Upper lobe of left lung (tissue), 6 donors: ENCODE data around the gene ARHGEF37. TPM values are rescaled to one million over a fixed set of nuclear protein-coding genes. Genes with fewer than 3 reads are reported as not detected.

Experiments used
- ATAC-seq, 2 donors: fragments of 200-7000 bp; cut with Tn5 transposase; one replicate each; pipeline ENCODE4 v1.9.1; 2022; ENCODE audit warnings: mild to moderate bottlenecking in 2 of 2, moderate library complexity in 2 of 2; ENCODE audit not compliant: low FRiP score in 2 of 2
- DNase-seq, 2 donors: peaks; one replicate each; pipeline ENCODE4 v3.0.0-alpha.2; 2019 to 2020
- H3K27ac ChIP-seq, 4 donors: fragments of 200-600 bp; sonication (generic); one replicate each; pipeline ENCODE4 v1.5.1; 2016 to 2019
- H3K27me3 ChIP-seq, 4 donors: fragments of 200-600 bp; sonication (generic); one replicate each; pipeline ENCODE4 v1.5.1; 2017 to 2019
- H3K36me3 ChIP-seq, 4 donors: fragments of 200-600 bp; sonication (generic); one replicate each; pipeline ENCODE4 v1.5.1; 2016 to 2019
- H3K4me1 ChIP-seq, 4 donors: fragments of 200-600 bp; sonication (generic); one replicate each; pipeline ENCODE4 v1.5.1; 2018 to 2019
- H3K4me3 ChIP-seq, 4 donors: fragments of 200-600 bp; sonication (generic); one replicate each; pipeline ENCODE4 v1.5.1; 2017 to 2019; ENCODE audit warnings: mild to moderate bottlenecking in 2 of 4, moderate library complexity in 1 of 4
- H3K9me3 ChIP-seq, 4 donors: fragments of 200-600 bp; sonication (generic); one replicate each; pipeline ENCODE4 v1.5.1; 2018 to 2019
- CTCF ChIP-seq, 6 experiments: fragments of 450-650 bp in 4 of 6; fragments of 200-600 bp in 2 of 6; sonication (generic) in 2 of 6; IDR thresholded peaks; one replicate each; pipeline ENCODE4 v1.5.1; 2016 to 2019; ENCODE audit warnings: antibody characterized with exemption in 6 of 6
- EP300 ChIP-seq, 4 donors: sonication (generic); formaldehyde crosslinking; IDR thresholded peaks; one replicate each; pipeline ENCODE4 v1.5.1; 2017; ENCODE audit warnings: antibody characterized with exemption in 4 of 4, control low read depth in 2 of 4
- POLR2A ChIP-seq, 4 donors: fragments of 450-650 bp; IDR thresholded peaks; one replicate each; pipeline ENCODE4 v1.5.1; 2016 to 2017; ENCODE audit warnings: antibody characterized with exemption in 4 of 4, mild to moderate bottlenecking in 2 of 4
- POLR2AphosphoS5 ChIP-seq, 2 donors: sonication (generic); formaldehyde crosslinking; IDR thresholded peaks; one replicate each; pipeline ENCODE4 v1.5.1; 2017; ENCODE audit warnings: antibody characterized with exemption in 2 of 2
- WGBS, 2 donors: methylation state at CpG; one replicate each; pipeline ENCODE4 v1.1.5; 2017 to 2018; 5-methylcytosine and 5-hydroxymethylcytosine counted together
- total RNA-seq, 6 donors: library from RNA; depleted of rRNA in 4 of 6; stranded (reverse); fragments of >200 nt in 4 of 6; gene quantifications; one replicate each; pipeline versions ENCODE4 v1.1.0 to v1.2.1, GENCODE V29; 2016 to 2021
- donor health status: DM: no; HTN: no; CAD: no; lungs with moderate emphysema.
- donor health status: DM: no; HTN: yes; CAD: no; lungs with severe emphysema.

Gene ARHGEF37
- total RNA-seq, 6 donors from 2014 or later: 4.3 to 13.6 (median 10.0) TPM

- TF ChIP-seq POLR2A (IDR thresholded peaks at IDR 0.05): no peak
- TF ChIP-seq CTCF (IDR thresholded peaks at IDR 0.05): no peak
- no peak for TF ChIP-seq EP300 (IDR thresholded peaks at IDR 0.05)
- no peak for TF ChIP-seq POLR2AphosphoS5 (IDR thresholded peaks at IDR 0.05)
- Histone ChIP-seq H3K4me3 (no peak overlapping the region), H3K4me1 (peaks cover 69 to 75% (median 72%) of the 10 kb centered on the region in 4 donors), H3K36me3 (peaks cover 4 to 47% (median 6%) of the 10 kb centered on the region in 4 donors), H3K27me3 (no peaks in the 10 kb centered on the region), H3K27ac (no peak overlapping the region), H3K9me3 (no peaks in the 10 kb centered on the region)
- ATAC-seq (no peak), DNase-seq (no peak)
- 67 to 70% methylated on average over 3 of the region's 3 CpGs for WGBS, 2 donors
Observed at GRCh38 chr5:149540089-149540488, 41.2 kb upstream of the ARHGEF37 start.

GRCh38 chr5:149541893-149542292 is 39.4 kb upstream of the ARHGEF37 start:
- 79 to 84% methylated on average over 6 of the region's 6 CpGs for WGBS, 2 donors
- Histone ChIP-seq H3K36me3 (peaks cover 4 to 56% (median 15%) of the 10 kb centered on the region in 4 donors), H3K4me1 (peaks cover 68 to 77% (median 71%) of the 10 kb centered on the region in 4 donors)

GRCh38 chr5:149543361-149544027 is 37.8 kb upstream of the ARHGEF37 start:
- peaks cover under 1 to 62% (median 15%) of the 10 kb centered on the region in 4 donors for H3K36me3 ChIP-seq
- TF ChIP-seq POLR2AphosphoS5 (IDR thresholded peaks at IDR 0.05): no peak
- TF ChIP-seq CTCF (IDR thresholded peaks at IDR 0.05): no peak
- no peak for TF ChIP-seq POLR2A (IDR thresholded peaks at IDR 0.05)
- TF ChIP-seq EP300 (IDR thresholded peaks at IDR 0.05): no peak
- no peak for DNase-seq
- H3K4me1 ChIP-seq: peaks cover 76 to 85% (median 79%) of the 10 kb centered on the region in 4 donors
- WGBS, 2 donors: 40 to 42% methylated on average over 8 of the region's 8 CpGs
- no peak overlapping the region for H3K4me3 ChIP-seq
- H3K27ac ChIP-seq: peak overlapping the region in 2 of 4 donors; percentile 47 to 61
- H3K27me3 ChIP-seq: no peaks in the 10 kb centered on the region
- no peak for ATAC-seq
- no peaks in the 10 kb centered on the region for H3K9me3 ChIP-seq

More at GRCh38 chr5:149541893-149542292, 39.4 kb upstream of the ARHGEF37 start:
- no peaks in the 10 kb centered on the region for H3K9me3 ChIP-seq
- H3K4me3 ChIP-seq: no peak overlapping the region
- no peak for DNase-seq
- no peaks in the 10 kb centered on the region for H3K27me3 ChIP-seq
- H3K27ac ChIP-seq: no peak overlapping the region
- no peak for TF ChIP-seq EP300 (IDR thresholded peaks at IDR 0.05)
- TF ChIP-seq POLR2A (IDR thresholded peaks at IDR 0.05): no peak
- TF ChIP-seq POLR2AphosphoS5 (IDR thresholded peaks at IDR 0.05): no peak
- TF ChIP-seq CTCF (IDR thresholded peaks at IDR 0.05): no peak
- no peak for ATAC-seq

- no peaks in the 10 kb centered on the region for H3K27me3 ChIP-seq
- no peak overlapping the region for H3K4me3 ChIP-seq
- DNase-seq (no peak), ATAC-seq (peak in 1 of 2 donors; percentile 65)
- H3K4me1 ChIP-seq: peaks cover 78 to 90% (median 85%) of the 10 kb centered on the region in 4 donors
- no peak for TF ChIP-seq EP300 (IDR thresholded peaks at IDR 0.05)
- TF ChIP-seq POLR2AphosphoS5 (IDR thresholded peaks at IDR 0.05): no peak
- TF ChIP-seq CTCF (IDR thresholded peaks at IDR 0.05): no peak
- no peak for TF ChIP-seq POLR2A (IDR thresholded peaks at IDR 0.05)
- whole genome bisulfite sequencing, 2 donors: 52% methylated on average over 3 of the region's 3 CpGs
- no peaks in the 10 kb centered on the region for H3K9me3 ChIP-seq
- peaks cover 0 to 62% (median 14%) of the 10 kb centered on the region in 4 donors for H3K36me3 ChIP-seq
- peak overlapping the region in 2 of 4 donors; percentile 47 to 61 for H3K27ac ChIP-seq
Observed at GRCh38 chr5:149544028-149544420, 37.3 kb upstream of the ARHGEF37 start.
